K562 (cell line): ENCODE measurements around the gene TMEM132C. TPM values are rescaled to one million over a fixed set of nuclear protein-coding genes. Genes with fewer than 3 reads are reported as not detected.
A peak's percentile ranks its signal among the peaks of the same experiment; 100 is the strongest.

Source experiments
- ARHGAP35 ChIP-seq: fragments of 450-650 bp; IDR thresholded peaks from 2 replicates; pipeline ENCODE4 v1.6.1; 2018; ENCODE audit not compliant: partially characterized antibody
- CBFA2T2 ChIP-seq: fragments of 450-650 bp; conservative IDR thresholded peaks from 2 replicates; pipeline ENCODE4 v1.6.1; 2017; ENCODE audit warnings: mild to moderate bottlenecking
- CBX8 ChIP-seq: fragments of 200-600 bp; sonication (generic); IDR thresholded peaks from 2 replicates; pipeline ENCODE4 v1.6.1; 2012; ENCODE audit warnings: borderline replicate concordance, mixed run types, low read depth, mild to moderate bottlenecking, moderate library complexity, mixed read lengths, low read length, control low read depth, inconsistent platforms; ENCODE audit not compliant: poor library complexity, severe bottlenecking; ENCODE audit errors: extremely low read depth
- CSDE1 ChIP-seq, 2 experiments: fragments of 450-650 bp; IDR thresholded peaks; 2 replicates each; pipeline ENCODE4 v1.6.1; 2016; ENCODE audit warnings: mild to moderate bottlenecking in 1 of 2
- ELF2 ChIP-seq: fragments of 250-450 bp; sonication (Bioruptor Pico); IDR thresholded peaks from 2 replicates; pipeline ENCODE4 v1.5.0; 2021; ENCODE audit warnings: mild to moderate bottlenecking
- MBD2 ChIP-seq: sonication (generic); IDR thresholded peaks from 2 replicates; pipeline ENCODE4 v1.6.1; 2016; ENCODE audit warnings: low read depth, borderline replicate concordance
- MCM3 ChIP-seq: fragments of 450-650 bp; IDR thresholded peaks from 2 replicates; pipeline ENCODE4 v1.6.1; 2016
- MECOM ChIP-seq: fragments of 250-450 bp; sonication (Bioruptor Pico); IDR thresholded peaks from 2 replicates; pipeline ENCODE4 v1.8.0; 2022; ENCODE audit warnings: inconsistent platforms
- NFIX ChIP-seq: fragments of 250-450 bp; sonication (Bioruptor Pico); IDR thresholded peaks from 2 replicates; pipeline ENCODE4 v1.4.0; 2020; ENCODE audit warnings: low read depth, mild to moderate bottlenecking, moderate library complexity
- RBM17 ChIP-seq: fragments of 200-400 bp; formaldehyde crosslinking; IDR thresholded peaks from 2 replicates; pipeline ENCODE4 v1.6.1; 2017; ENCODE audit warnings: low read depth, mild to moderate bottlenecking, low read length, borderline replicate concordance
- SRSF3 ChIP-seq: fragments of 200-400 bp; formaldehyde crosslinking; IDR thresholded peaks from 2 replicates; pipeline ENCODE4 v1.6.1; 2016; ENCODE audit warnings: mild to moderate bottlenecking, low read length, moderate library complexity; ENCODE audit not compliant: insufficient read depth
- TEAD4 ChIP-seq, 2 experiments: sonication (generic) in 1 of 2; formaldehyde crosslinking in 1 of 2; IDR thresholded peaks; 2 replicates each; pipeline versions ENCODE4 v1.6.1 to v1.8.0; 2012 to 2022; ENCODE audit warnings: borderline replicate concordance in 1 of 2, inconsistent platforms in 1 of 2, low read length in 1 of 2, mild to moderate bottlenecking in 1 of 2, missing genetic modification reagents in 1 of 2
- ZFP1 ChIP-seq: fragments of 450-650 bp; formaldehyde crosslinking; IDR thresholded peaks from 2 replicates; pipeline ENCODE4 v1.4.0; 2020; ENCODE audit warnings: mild to moderate bottlenecking, mixed read lengths
- ZNF436 ChIP-seq: fragments of 250-450, 450-650 bp; sonication (Bioruptor Pico); formaldehyde crosslinking; IDR thresholded peaks from 2 replicates; pipeline ENCODE4 v1.7.0; 2020; ENCODE audit warnings: mild to moderate bottlenecking
- ZNF696 ChIP-seq: fragments of 250-450 bp; sonication (Bioruptor Pico); conservative IDR thresholded peaks from 2 replicates; pipeline ENCODE4 v1.4.0; 2020; ENCODE audit warnings: mild to moderate bottlenecking, moderate library complexity
- ZZZ3 ChIP-seq: fragments of 450-650 bp; IDR thresholded peaks from 2 replicates; pipeline ENCODE4 v1.6.1; 2016; ENCODE audit warnings: antibody characterized with exemption, mild to moderate bottlenecking, moderate library complexity
- polyA plus RNA-seq, 8 experiments: library from polyadenylated mRNA; depleted of rRNA in 4 of 8; stranded (reverse) in 5 of 8; unstranded in 3 of 8; fragments of >200 nt; fragmentation: Nextera tagmentation in 2 of 8; fragmentation: Illumina TruSeq in 1 of 8; extraction: Ambion mirVana in 2 of 8; extraction: Trizol in 1 of 8; gene quantifications; 2 replicates each; pipeline versions ENCODE4 v1.2.1 to v1.2.3, GENCODE V29; 2011 to 2014; ENCODE audit warnings: inconsistent platforms in 1 of 8, missing spikeins in 1 of 8
- total RNA-seq, 7 experiments: library from RNA; depleted of rRNA in 6 of 7; stranded (reverse); fragments of >200 nt in 6 of 7; fragmentation: Illumina TruSeq in 2 of 7; extraction: Trizol in 2 of 7; gene quantifications; 2 replicates each; pipeline versions ENCODE4 v1.2.1 to v1.2.3, GENCODE V29; 2011 to 2021; ENCODE audit warnings: low replicate concordance in 1 of 7
- TF ChIP-seq, protein P1 (sequence below), 2 experiments: fragments of 450-650 bp in 1 of 2; sonication (generic) in 1 of 2; formaldehyde crosslinking; conservative IDR thresholded peaks; 2 replicates each; pipeline versions ENCODE4 v1.4.0 to v1.8.1; 2020 to 2022; ENCODE audit warnings: mild to moderate bottlenecking in 1 of 2, missing genetic modification reagents in 1 of 2
- TF ChIP-seq, protein P2 (sequence below), 2 experiments: fragments of 450-650 bp; formaldehyde crosslinking in 1 of 2; IDR thresholded peaks; 2 replicates each; pipeline versions ENCODE4 v1.4.0 to v1.6.1; 2014 to 2020; ENCODE audit warnings: mild to moderate bottlenecking in 2 of 2, borderline replicate concordance in 1 of 2, low read depth in 1 of 2

TMEM132C gene
- total and polyA plus RNA-seq, 9 of the 15 experiments (the other 6 are each of a cell fraction or from before 2014, with no cell fraction given) = not detected

DNA sequence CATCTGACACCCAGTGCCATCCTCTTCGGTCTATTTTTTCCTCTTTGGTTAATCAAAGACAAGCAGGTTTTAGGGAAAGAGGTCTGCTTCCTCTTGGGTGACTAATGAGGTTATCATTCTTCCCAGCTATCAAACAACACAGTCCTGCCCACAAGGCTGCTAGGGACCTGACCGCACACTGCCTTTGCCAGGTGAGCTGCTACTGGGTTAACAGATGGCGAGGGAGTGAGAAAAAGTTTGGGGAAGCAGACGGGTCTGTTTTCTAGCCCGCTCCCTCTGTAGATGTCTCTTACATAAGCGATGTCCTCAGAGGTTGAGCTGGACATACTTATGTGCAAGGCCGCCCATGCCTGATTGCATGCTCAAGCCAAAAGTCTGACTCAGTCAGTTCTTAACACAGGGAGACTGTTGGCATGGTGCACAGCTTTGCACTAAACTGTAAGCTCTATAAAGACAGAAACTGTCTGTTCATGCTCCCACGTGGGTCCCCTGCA, 462.7 kb downstream of the TMEM132C start (continued):
- TF ChIP-seq, protein P1, sequence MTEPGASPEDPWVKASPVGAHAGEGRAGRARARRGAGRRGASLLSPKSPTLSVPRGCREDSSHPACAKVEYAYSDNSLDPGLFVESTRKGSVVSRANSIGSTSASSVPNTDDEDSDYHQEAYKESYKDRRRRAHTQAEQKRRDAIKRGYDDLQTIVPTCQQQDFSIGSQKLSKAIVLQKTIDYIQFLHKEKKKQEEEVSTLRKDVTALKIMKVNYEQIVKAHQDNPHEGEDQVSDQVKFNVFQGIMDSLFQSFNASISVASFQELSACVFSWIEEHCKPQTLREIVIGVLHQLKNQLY (CRISPR knock-in tag; conservative IDR thresholded peaks at IDR 0.05) = no peak
- TF ChIP-seq ZNF696 (no peak), CSDE1 (IDR thresholded peaks at IDR 0.05) (no peak), ARHGAP35 (no peak), ELF2 (CRISPR knock-in tag) (no peak), ZZZ3 (no peak), ZFP1 (no peak), CBFA2T2 (peak; percentile 50; the same call in 1 of the 2 replicates), CBX8 (no peak), SRSF3 (no peak), RBM17 (no peak), MBD2 (no peak), TEAD4 (IDR thresholded peaks at IDR 0.05; ENCODE audit: low read length) (peak; percentile 19; the same call in 1 of the 2 replicates), TEAD4 (CRISPR knock-in tag; IDR thresholded peaks at IDR 0.05; ENCODE audit: borderline replicate concordance) (no peak), NFIX (CRISPR knock-in tag) (no peak), MECOM (CRISPR knock-in tag) (no peak), MCM3 (no peak), ZNF436 (CRISPR knock-in tag) (no peak)
- TF ChIP-seq, protein P2, sequence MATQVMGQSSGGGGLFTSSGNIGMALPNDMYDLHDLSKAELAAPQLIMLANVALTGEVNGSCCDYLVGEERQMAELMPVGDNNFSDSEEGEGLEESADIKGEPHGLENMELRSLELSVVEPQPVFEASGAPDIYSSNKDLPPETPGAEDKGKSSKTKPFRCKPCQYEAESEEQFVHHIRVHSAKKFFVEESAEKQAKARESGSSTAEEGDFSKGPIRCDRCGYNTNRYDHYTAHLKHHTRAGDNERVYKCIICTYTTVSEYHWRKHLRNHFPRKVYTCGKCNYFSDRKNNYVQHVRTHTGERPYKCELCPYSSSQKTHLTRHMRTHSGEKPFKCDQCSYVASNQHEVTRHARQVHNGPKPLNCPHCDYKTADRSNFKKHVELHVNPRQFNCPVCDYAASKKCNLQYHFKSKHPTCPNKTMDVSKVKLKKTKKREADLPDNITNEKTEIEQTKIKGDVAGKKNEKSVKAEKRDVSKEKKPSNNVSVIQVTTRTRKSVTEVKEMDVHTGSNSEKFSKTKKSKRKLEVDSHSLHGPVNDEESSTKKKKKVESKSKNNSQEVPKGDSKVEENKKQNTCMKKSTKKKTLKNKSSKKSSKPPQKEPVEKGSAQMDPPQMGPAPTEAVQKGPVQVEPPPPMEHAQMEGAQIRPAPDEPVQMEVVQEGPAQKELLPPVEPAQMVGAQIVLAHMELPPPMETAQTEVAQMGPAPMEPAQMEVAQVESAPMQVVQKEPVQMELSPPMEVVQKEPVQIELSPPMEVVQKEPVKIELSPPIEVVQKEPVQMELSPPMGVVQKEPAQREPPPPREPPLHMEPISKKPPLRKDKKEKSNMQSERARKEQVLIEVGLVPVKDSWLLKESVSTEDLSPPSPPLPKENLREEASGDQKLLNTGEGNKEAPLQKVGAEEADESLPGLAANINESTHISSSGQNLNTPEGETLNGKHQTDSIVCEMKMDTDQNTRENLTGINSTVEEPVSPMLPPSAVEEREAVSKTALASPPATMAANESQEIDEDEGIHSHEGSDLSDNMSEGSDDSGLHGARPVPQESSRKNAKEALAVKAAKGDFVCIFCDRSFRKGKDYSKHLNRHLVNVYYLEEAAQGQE (IDR thresholded peaks at IDR 0.05; ENCODE audit: borderline replicate concordance) = no peak
- TF ChIP-seq, protein P2 (CRISPR knock-in tag; IDR thresholded peaks at IDR 0.05; ENCODE audit: low read depth) = no peak
